ENCODE measurements around the gene SYT1. TPM values are rescaled to one million over a fixed set of nuclear protein-coding genes. Genes with fewer than 3 reads are reported as not detected.

Gene SYT1
- total and polyA plus RNA-seq, 2 donors (not counting 1 experiment from before 2014, with no cell fraction given) = 0.60 to 1.3 TPM

GRCh38 chr12:79420146-79420618 is 555.6 kb downstream of the SYT1 start:
- TF ChIP-seq EZH2 (IDR thresholded peaks at IDR 0.05; ENCODE audit: borderline replicate concordance, insufficient read depth, low read depth, low read length, poor library complexity, severe bottlenecking) (no peak), CTCF (IDR thresholded peaks at IDR 0.05) (no peak)
- no peaks in the 10 kb centered on the region for H3K4me1 Mint-ChIP-seq

GRCh38 chr12:79421236-79421740 is 556.7 kb downstream of the SYT1 start:
- no peaks in the 10 kb centered on the region for H3K27me3 ChIP-seq (replicated peaks in 1 of 4; ENCODE audit: control extremely low read depth in 1 of 4, control insufficient read depth in 3 of 4, insufficient read depth in 4 of 4, low read length in 3 of 4)
- H3K9me3 Mint-ChIP-seq (ENCODE audit: insufficient read depth) = no peaks in the 10 kb centered on the region
- no peaks in the 10 kb centered on the region for H3K36me3 ChIP-seq (replicated peaks in 1 of 2; ENCODE audit: control extremely low read depth in 1 of 2, control insufficient read depth in 1 of 2, extremely low read depth in 1 of 2, insufficient read depth in 2 of 2, low read length in 1 of 2)
- ATAC-seq (ENCODE audit: low read depth) (no peak), DNase-seq (no peak)
- no peak overlapping the region for H3K4me3 Mint-ChIP-seq
- no peak for TF ChIP-seq CTCF (IDR thresholded peaks at IDR 0.05)
- no peak for TF ChIP-seq EZH2 (IDR thresholded peaks at IDR 0.05; ENCODE audit: borderline replicate concordance, insufficient read depth, low read depth, low read length, poor library complexity, severe bottlenecking)
- H3K4me1 Mint-ChIP-seq = no peaks in the 10 kb centered on the region
- CTCF ChIA-PET = no interaction called here
- intact Hi-C loops (cut with micrococcal nuclease) = no loop called here
- H3K9me3 ChIP-seq (ENCODE audit: control extremely low read depth in 1 of 3, control insufficient read depth in 2 of 3, insufficient read depth in 1 of 3, low read length in 2 of 3) = no peaks in the 10 kb centered on the region
- no peak overlapping the region for H3K4me2 ChIP-seq (replicated peaks; ENCODE audit: low read depth, low read length, poor library complexity, severe bottlenecking)
- H3K9ac ChIP-seq (ENCODE audit: low read length) = no peak overlapping the region
- no peaks in the 10 kb centered on the region for H4K20me1 ChIP-seq (ENCODE audit: control insufficient read depth, insufficient read depth, low read length, poor library complexity, severe bottlenecking)
- POLR2A ChIA-PET = no interaction called here
- no peaks in the 10 kb centered on the region for H3K79me2 ChIP-seq (ENCODE audit: control insufficient read depth, insufficient read depth, low read length)
- no CpG with 5 or more reads among the region's 1 CpG for WGBS (ENCODE audit: insufficient coverage)
- H2AFZ ChIP-seq (ENCODE audit: insufficient read depth, low read depth, low read length, poor library complexity, severe bottlenecking) = no peak overlapping the region
- H3K27ac ChIP-seq (ENCODE audit: low read length in 2 of 2) = no peak overlapping the region
- H3K27me3 Mint-ChIP-seq = no peaks in the 10 kb centered on the region
- H3K4me1 ChIP-seq (ENCODE audit: control insufficient read depth in 2 of 2, insufficient read depth in 2 of 2, low read length in 2 of 2) = no peaks in the 10 kb centered on the region
- no peak overlapping the region for H3K27ac Mint-ChIP-seq
- H3K4me3 ChIP-seq (ENCODE audit: control extremely low read depth in 1 of 5, extremely low read depth in 1 of 5, insufficient read depth in 1 of 5, low read depth in 2 of 5, low read length in 4 of 5) = no peak overlapping the region

More at GRCh38 chr12:79420146-79420618, 555.6 kb downstream of the SYT1 start:
- Histone ChIP-seq H4K20me1 (ENCODE audit: control insufficient read depth, insufficient read depth, low read length, poor library complexity, severe bottlenecking) (no peaks in the 10 kb centered on the region), H3K27me3 (replicated peaks in 1 of 4; ENCODE audit: control extremely low read depth in 1 of 4, control insufficient read depth in 3 of 4, insufficient read depth in 4 of 4, low read length in 3 of 4) (no peaks in the 10 kb centered on the region), H3K9ac (ENCODE audit: low read length) (no peak overlapping the region), H3K27ac (ENCODE audit: low read length in 2 of 2) (no peak overlapping the region), H3K79me2 (ENCODE audit: control insufficient read depth, insufficient read depth, low read length) (no peaks in the 10 kb centered on the region), H3K4me3 (ENCODE audit: control extremely low read depth in 1 of 5, extremely low read depth in 1 of 5, insufficient read depth in 1 of 5, low read depth in 2 of 5, low read length in 4 of 5) (no peak overlapping the region), H3K4me1 (ENCODE audit: control insufficient read depth in 2 of 2, insufficient read depth in 2 of 2, low read length in 2 of 2) (no peaks in the 10 kb centered on the region), H3K36me3 (replicated peaks in 1 of 2; ENCODE audit: control extremely low read depth in 1 of 2, control insufficient read depth in 1 of 2, extremely low read depth in 1 of 2, insufficient read depth in 2 of 2, low read length in 1 of 2) (no peaks in the 10 kb centered on the region), H3K4me2 (replicated peaks; ENCODE audit: low read depth, low read length, poor library complexity, severe bottlenecking) (no peak overlapping the region), H3K9me3 (ENCODE audit: control extremely low read depth in 1 of 3, control insufficient read depth in 2 of 3, insufficient read depth in 1 of 3, low read length in 2 of 3) (no peaks in the 10 kb centered on the region), H2AFZ (ENCODE audit: insufficient read depth, low read depth, low read length, poor library complexity, severe bottlenecking) (no peak overlapping the region)
- Mint-ChIP-seq H3K27ac (no peak overlapping the region), H3K4me3 (no peak overlapping the region), H3K9me3 (ENCODE audit: insufficient read depth) (no peaks in the 10 kb centered on the region), H3K27me3 (no peaks in the 10 kb centered on the region)
- POLR2A ChIA-PET = no interaction called here
- no peak for ATAC-seq (ENCODE audit: low read depth)
- DNase-seq = no peak
- intact Hi-C loops (cut with micrococcal nuclease) = loop anchor here (1.0 kb wide), 1 partner anchor 318 kb away; no protein-coding TSS in a partner anchor
- CTCF ChIA-PET = interaction anchor here (0.6 to 1.6 kb wide), 5 partner anchors 8 to 323 kb away, joined by 3 to 5 read pairs (median 4); no protein-coding TSS in a partner anchor

All from B cell (primary cell).